Stimulated activated CD8-positive, alpha-beta memory T cell treated with anti-CD3 and anti-CD28 coated beads, Interleukin-7, amount 100 ng/mL, for 4 hours (primary cell): ENCODE results near the gene GRK2.

Experiments
- DNase-seq, 2 donors: peaks; one replicate each; pipeline ENCODE4 v3.0.0-alpha.2; 2020; ENCODE audit warnings: low read depth in 2 of 2

The GRK2 gene

GRCh38 chr11:67299471-67300191, 33.4 kb downstream of the GRK2 start:
- no peak for DNase-seq

DNA sequence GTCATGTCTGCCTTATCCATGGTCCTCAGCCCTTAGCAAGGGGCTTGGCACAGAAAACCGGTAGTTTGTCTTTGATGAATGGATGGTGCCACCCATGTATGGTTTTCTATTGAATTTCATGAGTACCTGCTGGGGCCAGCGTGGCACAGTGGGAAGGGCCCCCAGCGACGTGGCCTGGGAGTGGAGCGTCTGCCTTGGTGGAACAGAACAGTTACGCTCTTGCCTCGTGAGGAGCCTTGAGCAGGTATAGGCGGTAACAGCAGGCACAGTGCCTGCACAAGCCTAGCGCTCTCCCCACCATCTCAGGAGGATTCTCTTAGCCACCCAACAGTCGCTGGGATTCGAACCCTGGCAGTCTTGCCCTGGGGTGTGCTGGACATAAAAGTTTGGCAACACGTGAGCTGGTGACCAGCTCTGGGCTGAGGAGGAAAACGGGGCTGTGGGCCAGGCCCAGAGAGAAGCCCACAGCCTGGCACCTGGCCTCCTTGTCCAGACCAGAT, 34.0 kb downstream of the GRK2 start:
- no peak for DNase-seq

DNA sequence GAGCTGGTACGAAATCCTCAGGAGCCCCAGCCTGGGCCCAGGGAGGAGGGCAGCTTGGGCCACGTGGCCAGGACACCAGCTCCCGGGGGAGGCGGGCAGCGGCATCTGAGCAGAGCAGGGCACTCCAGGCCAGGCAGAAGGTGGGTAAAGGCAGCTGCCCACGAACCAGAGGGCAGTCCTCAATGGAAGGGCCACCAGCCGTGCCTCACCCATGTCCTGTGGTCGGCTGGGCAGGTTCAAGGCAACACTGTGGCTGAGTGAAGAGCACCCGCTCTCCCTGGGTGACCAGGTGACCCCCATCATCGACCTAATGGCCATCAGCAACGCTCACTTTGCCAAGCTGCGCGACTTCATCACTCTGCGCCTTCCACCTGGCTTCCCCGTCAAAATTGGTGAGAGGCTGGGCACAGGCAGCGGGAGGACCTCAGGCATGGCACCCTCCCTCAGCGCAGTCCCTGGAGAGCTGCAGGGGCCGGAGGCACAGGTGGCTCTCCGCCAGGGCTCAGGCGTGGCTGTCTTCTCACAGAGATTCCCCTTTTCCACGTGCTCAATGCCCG, 34.6 kb downstream of the GRK2 start:
- DNase-seq = no peak

GRCh38 chr11:67301313-67301921, 35.1 kb downstream of the GRK2 start:
- DNase-seq = no peak

DNA sequence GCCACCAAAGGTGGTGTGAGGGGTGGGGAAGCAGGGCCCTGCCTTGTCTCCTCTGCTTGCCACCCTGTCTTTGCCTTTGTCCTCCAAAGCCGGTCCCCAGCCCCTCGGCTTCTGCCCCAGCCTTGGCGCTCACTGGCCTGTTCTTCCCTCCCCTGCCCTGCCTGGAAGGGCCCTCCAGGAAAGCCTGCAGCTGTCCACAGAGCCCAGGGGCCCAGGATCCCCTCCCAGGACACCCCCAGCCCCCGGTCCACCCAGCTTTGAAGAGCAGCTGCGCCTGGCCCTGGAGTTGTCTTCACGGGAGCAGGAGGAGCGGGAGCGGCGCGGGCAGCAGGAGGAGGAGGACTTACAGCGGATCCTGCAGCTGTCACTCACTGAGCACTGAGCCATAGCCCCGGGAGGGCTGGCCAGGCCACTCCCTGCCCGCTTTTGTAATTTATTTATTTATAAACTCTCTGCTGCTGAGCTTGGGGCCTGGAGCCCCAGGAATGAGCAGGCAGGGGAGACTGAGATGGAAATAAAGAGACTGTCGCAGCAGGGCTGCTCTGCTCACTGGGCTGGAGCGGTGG, 35.8 kb downstream of the GRK2 start:
- DNase-seq = no peak

DNA sequence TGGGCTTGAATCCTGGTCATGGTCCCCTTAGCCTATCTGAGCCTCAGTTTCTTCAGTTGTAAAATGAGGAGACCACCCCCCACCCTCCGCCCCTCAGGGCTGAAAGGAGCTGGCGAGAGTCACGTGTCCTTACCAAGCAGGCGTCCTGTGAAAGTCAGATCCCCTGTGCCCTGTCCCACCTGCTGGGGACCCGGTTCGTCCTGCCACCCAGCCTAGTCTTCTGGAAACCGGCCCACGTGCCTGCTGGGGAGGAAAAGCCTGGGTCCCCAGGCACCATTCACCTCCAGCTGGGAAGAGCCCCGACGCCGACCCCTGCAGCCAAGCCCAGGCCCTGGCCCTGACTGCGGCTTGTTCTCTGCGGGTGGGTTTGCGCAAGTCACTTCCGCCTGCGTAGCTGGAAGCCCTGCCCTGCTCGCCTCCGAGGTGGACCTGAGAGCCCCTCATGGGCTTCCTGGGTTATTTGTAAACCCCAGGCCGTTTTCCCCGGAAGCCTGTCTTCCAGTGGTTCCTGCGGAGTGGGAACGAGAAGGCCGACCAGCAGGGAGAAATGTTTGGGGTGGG, 36.4 kb downstream of the GRK2 start:
- no peak for DNase-seq

- peak in 1 of 2 donors; percentile 47 for DNase-seq
These were observed 37.0 kb downstream of the GRK2 start, which contains the start of gene SSH3 for GRCh38 chr11:67303132-67303834. SSH3 (plus strand) TSS chr11:67303530; CDS start chr11:67303626, 96 bp downstream.

- DNase-seq = no peak
These were observed 37.6 kb downstream of the GRK2 start for GRCh38 chr11:67303835-67304411.

DNA sequence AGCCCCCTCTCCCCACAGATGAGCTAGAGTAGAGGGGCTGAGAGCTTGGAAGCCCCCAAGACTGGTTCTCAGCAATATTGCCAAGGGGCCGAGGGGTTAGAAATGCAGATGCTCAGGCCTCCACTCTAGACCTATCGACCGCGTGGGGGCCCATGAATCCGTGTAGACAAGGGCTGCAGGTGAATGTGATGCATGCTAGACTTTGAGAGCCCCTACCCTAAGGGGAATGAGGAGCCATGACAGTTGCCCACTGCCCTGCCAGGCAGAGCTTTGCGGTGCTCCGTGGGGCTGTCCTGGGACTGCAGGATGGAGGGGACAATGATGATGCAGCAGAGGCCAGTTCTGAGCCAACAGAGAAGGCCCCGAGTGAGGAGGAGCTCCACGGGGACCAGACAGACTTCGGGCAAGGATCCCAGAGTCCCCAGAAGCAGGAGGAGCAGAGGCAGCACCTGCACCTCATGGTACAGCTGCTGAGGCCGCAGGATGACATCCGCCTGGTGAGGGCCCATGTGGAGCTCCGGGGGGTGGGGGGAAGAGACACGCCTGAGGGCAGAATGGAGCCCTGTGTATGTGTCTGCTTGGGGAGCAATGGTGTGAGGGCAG, 38.3 kb downstream of the GRK2 start:
- no peak for DNase-seq

- no peak for DNase-seq
These were observed 40.7 kb downstream of the GRK2 start for GRCh38 chr11:67306769-67307544.

- DNase-seq = no peak
These were observed 41.3 kb downstream of the GRK2 start for GRCh38 chr11:67307545-67308001.

- DNase-seq = no peak
These were observed 42.0 kb downstream of the GRK2 start for GRCh38 chr11:67308031-67308866.

DNA sequence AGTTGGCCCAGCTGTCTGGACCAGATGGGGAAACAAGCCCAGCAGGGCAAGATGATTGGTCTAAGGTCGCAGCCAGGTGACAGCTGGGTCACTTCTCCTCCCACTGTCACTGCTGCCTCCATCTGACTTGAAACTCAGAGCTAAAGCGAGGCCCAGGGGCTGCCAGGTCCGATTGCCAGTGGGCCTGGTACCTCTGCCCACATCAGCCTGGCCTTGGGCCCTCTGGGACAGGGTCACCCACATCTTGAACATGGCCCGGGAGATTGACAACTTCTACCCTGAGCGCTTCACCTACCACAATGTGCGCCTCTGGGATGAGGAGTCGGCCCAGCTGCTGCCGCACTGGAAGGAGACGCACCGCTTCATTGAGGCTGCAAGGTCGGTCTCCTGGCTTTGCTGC, 42.9 kb downstream of the GRK2 start:
- DNase-seq = no peak

GRCh38 chr11:67309661-67310061, 43.4 kb downstream of the GRK2 start:
- no peak for DNase-seq

- no peak for DNase-seq
These were observed 44.2 kb downstream of the GRK2 start for GRCh38 chr11:67310246-67311050.

- no peak for DNase-seq
These were observed 44.8 kb downstream of the GRK2 start for GRCh38 chr11:67311051-67311555.

- no peak for DNase-seq
These were observed 45.3 kb downstream of the GRK2 start for GRCh38 chr11:67311556-67312082.
